ENCODE data around the gene DTNBP1.
"Not testable (repeated sequence)": the region's sequence is repeated elsewhere in the genome, so short reads cannot be mapped to it uniquely, and the experiment has no call there.

DTNBP1 gene

GRCh38 chr6:15672291-15672690 lies 9.5 kb upstream of the DTNBP1 start:
- TF ChIP-seq, protein P1, sequence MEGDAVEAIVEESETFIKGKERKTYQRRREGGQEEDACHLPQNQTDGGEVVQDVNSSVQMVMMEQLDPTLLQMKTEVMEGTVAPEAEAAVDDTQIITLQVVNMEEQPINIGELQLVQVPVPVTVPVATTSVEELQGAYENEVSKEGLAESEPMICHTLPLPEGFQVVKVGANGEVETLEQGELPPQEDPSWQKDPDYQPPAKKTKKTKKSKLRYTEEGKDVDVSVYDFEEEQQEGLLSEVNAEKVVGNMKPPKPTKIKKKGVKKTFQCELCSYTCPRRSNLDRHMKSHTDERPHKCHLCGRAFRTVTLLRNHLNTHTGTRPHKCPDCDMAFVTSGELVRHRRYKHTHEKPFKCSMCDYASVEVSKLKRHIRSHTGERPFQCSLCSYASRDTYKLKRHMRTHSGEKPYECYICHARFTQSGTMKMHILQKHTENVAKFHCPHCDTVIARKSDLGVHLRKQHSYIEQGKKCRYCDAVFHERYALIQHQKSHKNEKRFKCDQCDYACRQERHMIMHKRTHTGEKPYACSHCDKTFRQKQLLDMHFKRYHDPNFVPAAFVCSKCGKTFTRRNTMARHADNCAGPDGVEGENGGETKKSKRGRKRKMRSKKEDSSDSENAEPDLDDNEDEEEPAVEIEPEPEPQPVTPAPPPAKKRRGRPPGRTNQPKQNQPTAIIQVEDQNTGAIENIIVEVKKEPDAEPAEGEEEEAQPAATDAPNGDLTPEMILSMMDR (IDR thresholded peaks at IDR 0.05; ENCODE audit: borderline replicate concordance, control extremely low read depth, extremely low read depth, insufficient read depth, missing control alignments) = no peak
- no peak for DNase-seq (ENCODE audit: low spot score)
- in situ Hi-C loops (cut with MboI; ENCODE audit: low sequenced_read_pairs, unreplicated experiment) = no loop called here

DNA sequence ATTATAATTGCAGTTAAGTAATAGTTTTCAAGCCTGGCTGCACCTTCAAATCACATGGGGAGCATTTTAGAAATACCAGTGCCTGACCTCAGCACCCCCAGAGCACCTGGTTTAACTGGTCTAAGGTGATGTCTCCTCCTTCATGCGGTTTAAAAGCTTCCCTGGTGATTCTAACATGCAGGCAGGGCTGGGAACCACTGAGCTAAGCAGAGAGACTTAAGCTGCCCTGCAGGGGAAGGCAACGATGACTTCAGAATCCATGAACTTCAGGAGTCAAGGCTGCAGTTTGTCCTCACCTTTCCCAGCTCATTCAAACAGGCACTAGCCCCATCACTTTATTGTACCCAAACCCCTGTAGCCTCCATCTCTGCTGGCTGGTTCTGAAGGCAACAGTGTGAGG lies 6.1 kb upstream of the DTNBP1 start:
- no peak for DNase-seq (ENCODE audit: low spot score)
- TF ChIP-seq, protein P1 (IDR thresholded peaks at IDR 0.05; ENCODE audit: borderline replicate concordance, control extremely low read depth, extremely low read depth, insufficient read depth, missing control alignments) = no peak
- in situ Hi-C loops (cut with MboI; ENCODE audit: low sequenced_read_pairs, unreplicated experiment) = no loop called here

- in situ Hi-C loops (cut with MboI; ENCODE audit: low sequenced_read_pairs, unreplicated experiment); DNase-seq (ENCODE audit: low spot score): not testable (repeated sequence)
Measured at GRCh38 chr6:15666896-15667295, 4.1 kb upstream of the DTNBP1 start.

DNA sequence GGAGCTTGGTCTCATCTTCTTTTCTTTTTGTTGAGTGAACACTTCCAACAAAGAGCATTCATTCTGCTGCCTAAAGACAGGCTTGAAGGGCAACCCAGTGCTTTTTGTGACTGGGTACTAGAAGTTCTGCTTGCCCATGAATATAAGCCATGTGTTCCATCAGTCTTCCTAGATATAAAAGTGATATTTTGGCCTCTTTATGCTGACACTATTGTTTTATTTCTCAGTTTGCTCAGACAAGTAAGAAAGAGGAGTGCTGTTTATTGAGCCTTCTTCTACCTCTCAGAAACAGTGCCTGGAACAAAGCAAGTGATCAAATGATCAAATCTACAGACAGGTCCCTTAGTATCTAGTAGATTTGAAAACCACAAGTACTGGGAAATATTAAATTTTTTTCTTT lies 2.4 kb upstream of the DTNBP1 start:
- no peak for DNase-seq (ENCODE audit: low spot score)
- in situ Hi-C loops (cut with MboI; ENCODE audit: low sequenced_read_pairs, unreplicated experiment) = no loop called here
- TF ChIP-seq, protein P1 (IDR thresholded peaks at IDR 0.05; ENCODE audit: borderline replicate concordance, control extremely low read depth, extremely low read depth, insufficient read depth, missing control alignments) = no peak

DNA sequence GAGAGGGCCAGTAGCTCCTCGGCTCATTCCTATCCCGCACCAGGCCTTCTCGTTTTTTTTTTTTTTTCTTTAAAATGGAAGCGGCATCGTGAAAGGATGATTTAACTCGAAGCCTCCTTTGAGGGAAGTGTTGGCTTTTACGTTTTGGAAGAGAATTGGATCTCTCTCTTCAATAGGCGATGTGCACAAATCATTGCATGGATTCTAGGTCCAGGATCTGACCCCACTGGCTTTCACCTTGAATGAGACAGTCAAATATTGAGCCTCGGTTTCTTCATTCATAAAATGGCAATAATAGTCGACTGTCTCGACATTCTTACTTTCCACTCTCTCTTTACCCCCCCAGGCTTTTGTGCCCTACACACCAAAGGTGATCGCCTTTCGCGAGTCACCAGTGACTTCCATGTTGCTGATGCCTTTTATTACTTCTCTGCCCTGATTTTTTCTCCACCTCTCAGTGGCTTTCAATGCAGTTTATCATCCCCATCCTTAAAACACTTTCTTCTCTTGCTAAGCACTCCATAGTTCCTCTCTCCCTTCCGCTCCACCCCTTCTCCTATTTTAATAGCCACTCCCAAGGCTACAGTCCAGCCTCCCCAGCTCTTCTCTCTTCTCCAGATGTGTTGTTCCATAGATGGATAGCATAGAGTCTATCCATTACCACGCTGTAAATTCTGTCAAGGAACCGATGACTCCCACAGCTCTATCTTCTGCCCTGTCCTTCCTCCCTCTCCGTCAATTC lies 473 bp upstream of the DTNBP1 start:
- no peak for DNase-seq (ENCODE audit: low spot score)
- TF ChIP-seq, protein P1 (IDR thresholded peaks at IDR 0.05; ENCODE audit: borderline replicate concordance, control extremely low read depth, extremely low read depth, insufficient read depth, missing control alignments) = no peak
- in situ Hi-C loops (cut with MboI; ENCODE audit: low sequenced_read_pairs, unreplicated experiment) = no loop called here

GRCh38 chr6:15661853-15662325 lies 939 bp downstream of the DTNBP1 start:
- in situ Hi-C loops (cut with MboI; ENCODE audit: low sequenced_read_pairs, unreplicated experiment) = no loop called here
- TF ChIP-seq, protein P1 (IDR thresholded peaks at IDR 0.05; ENCODE audit: borderline replicate concordance, control extremely low read depth, extremely low read depth, insufficient read depth, missing control alignments) = no peak
- no peak for DNase-seq (ENCODE audit: low spot score)

DNA sequence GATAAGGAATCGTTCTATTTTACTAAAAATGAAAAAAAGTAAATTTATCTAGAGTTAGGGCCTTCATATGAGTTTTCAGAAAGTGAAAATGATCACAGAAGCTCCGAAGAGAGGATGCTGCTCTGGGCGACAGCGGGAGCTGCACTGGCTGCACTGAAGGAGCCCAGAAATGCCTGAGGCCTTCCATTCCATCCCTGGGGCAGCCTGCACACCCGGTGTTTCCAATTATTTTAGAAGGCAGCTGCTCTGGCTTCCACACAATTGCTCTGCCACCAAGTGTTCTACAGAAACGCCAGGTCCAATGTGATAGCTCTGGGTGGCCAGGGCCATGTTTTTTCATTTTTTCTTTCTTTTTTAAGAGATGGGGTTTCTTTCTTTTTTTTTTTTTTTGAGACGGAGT lies 3.6 kb downstream of the DTNBP1 start:
- TF ChIP-seq, protein P1 (IDR thresholded peaks at IDR 0.05; ENCODE audit: borderline replicate concordance, control extremely low read depth, extremely low read depth, insufficient read depth, missing control alignments) = no peak
- in situ Hi-C loops (cut with MboI; ENCODE audit: low sequenced_read_pairs, unreplicated experiment) = no loop called here
- DNase-seq (ENCODE audit: low spot score) = no peak

Measured in GM13976 (cell line).